ENCODE data around the gene LCT.

GRCh38 chr2:135785032-135785431 is 52.0 kb downstream of the LCT start:
- TF ChIP-seq, protein P1, sequence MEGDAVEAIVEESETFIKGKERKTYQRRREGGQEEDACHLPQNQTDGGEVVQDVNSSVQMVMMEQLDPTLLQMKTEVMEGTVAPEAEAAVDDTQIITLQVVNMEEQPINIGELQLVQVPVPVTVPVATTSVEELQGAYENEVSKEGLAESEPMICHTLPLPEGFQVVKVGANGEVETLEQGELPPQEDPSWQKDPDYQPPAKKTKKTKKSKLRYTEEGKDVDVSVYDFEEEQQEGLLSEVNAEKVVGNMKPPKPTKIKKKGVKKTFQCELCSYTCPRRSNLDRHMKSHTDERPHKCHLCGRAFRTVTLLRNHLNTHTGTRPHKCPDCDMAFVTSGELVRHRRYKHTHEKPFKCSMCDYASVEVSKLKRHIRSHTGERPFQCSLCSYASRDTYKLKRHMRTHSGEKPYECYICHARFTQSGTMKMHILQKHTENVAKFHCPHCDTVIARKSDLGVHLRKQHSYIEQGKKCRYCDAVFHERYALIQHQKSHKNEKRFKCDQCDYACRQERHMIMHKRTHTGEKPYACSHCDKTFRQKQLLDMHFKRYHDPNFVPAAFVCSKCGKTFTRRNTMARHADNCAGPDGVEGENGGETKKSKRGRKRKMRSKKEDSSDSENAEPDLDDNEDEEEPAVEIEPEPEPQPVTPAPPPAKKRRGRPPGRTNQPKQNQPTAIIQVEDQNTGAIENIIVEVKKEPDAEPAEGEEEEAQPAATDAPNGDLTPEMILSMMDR (IDR thresholded peaks at IDR 0.05): peak in 1 of 6 experiments; percentile 22
- TF ChIP-seq POLR2A (IDR thresholded peaks at IDR 0.05): no peak

All from esophagus squamous epithelium (tissue), 4 donors.